Measurements from ENCODE around the gene NFAT5. TPM values are rescaled to one million over a fixed set of nuclear protein-coding genes. Genes with fewer than 3 reads are reported as not detected.
"Not testable (repeated sequence)": the region's sequence is repeated elsewhere in the genome, so short reads cannot be mapped to it uniquely, and the experiment has no call there.

NFAT5 gene
- total RNA-seq, 1 donor from 2014 or later, result 10.0 TPM

DNA sequence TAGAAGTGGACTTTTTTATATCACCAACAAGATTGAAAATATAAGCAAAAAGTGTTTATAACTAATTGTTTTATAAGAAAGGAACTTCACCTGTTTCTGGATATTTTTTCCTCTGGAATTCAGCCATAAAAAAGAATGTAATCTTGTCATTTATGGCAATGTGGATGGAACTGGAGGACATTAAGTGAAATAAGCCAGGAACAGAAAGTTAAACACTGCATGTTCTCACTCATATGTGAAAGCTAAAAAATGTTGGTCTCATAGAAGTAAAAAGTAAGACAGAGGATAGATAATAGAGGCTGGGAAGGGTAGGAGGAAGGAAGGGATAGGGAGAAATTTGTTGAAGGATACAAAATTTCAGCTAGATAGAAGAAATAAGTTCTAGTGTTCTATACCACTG lies 67.6 kb downstream of the NFAT5 start:
- ATAC-seq (no peak), DNase-seq (ENCODE audit: low spot score) (no peak)

GRCh38 chr16:69636563-69637146 lies 70.9 kb downstream of the NFAT5 start:
- DNase-seq (ENCODE audit: low spot score); ATAC-seq: not testable (repeated sequence)

- ATAC-seq; DNase-seq (ENCODE audit: low spot score): not testable (repeated sequence)
Measured at GRCh38 chr16:69637206-69637865, 71.6 kb downstream of the NFAT5 start.

GRCh38 chr16:69643997-69644396 lies 78.2 kb downstream of the NFAT5 start:
- not testable (repeated sequence) for DNase-seq (ENCODE audit: low spot score); ATAC-seq

DNA sequence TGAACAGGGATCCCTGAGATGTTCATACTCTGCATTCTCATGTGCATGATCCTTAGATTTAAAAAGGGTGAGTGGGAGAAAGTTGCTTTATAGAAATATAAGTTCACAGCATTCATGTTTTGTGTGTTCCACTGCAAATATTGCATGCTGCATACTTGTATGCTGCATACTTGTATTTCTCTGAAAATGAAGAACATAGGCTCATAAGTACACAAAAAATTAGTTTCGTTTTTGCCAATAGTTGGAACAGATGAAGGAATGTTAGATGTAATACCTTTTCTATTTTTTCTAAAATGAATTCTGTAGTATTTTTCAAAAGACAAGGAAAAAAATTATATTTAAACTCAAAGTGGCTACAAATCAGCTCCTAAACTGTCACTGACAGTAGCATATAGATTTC lies 79.0 kb downstream of the NFAT5 start:
- DNase-seq (ENCODE audit: low spot score), result no peak
- ATAC-seq, result peak; percentile 59

DNA sequence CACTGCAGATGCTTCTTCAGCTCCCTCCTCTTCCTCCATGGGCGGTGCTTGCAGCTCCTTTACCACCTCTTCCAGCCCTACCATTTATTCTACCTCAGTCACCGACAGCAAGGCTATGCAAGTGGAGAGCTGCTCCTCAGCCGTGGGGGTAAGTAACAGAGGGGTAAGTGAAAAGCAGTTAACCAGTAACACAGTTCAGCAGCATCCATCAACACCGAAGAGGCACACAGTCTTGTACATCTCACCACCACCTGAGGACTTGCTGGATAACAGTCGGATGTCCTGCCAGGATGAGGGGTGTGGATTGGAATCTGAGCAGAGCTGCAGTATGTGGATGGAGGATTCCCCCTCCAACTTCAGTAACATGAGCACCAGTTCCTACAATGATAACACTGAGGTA lies 81.3 kb downstream of the NFAT5 start:
- ATAC-seq (no peak), DNase-seq (ENCODE audit: low spot score) (no peak)

- ATAC-seq (no peak), DNase-seq (ENCODE audit: low spot score) (no peak)
Measured at GRCh38 chr16:69651217-69651616, 85.5 kb downstream of the NFAT5 start.

- ATAC-seq (no peak), DNase-seq (ENCODE audit: low spot score) (no peak)
Measured at GRCh38 chr16:69654280-69654931, 88.6 kb downstream of the NFAT5 start.

GRCh38 chr16:69660166-69660565 lies 94.4 kb downstream of the NFAT5 start:
- ATAC-seq (no peak), DNase-seq (ENCODE audit: low spot score) (no peak)

- ATAC-seq, result no peak
- DNase-seq (ENCODE audit: low spot score), result no peak
Measured at GRCh38 chr16:69662901-69663300, 97.1 kb downstream of the NFAT5 start.

DNA sequence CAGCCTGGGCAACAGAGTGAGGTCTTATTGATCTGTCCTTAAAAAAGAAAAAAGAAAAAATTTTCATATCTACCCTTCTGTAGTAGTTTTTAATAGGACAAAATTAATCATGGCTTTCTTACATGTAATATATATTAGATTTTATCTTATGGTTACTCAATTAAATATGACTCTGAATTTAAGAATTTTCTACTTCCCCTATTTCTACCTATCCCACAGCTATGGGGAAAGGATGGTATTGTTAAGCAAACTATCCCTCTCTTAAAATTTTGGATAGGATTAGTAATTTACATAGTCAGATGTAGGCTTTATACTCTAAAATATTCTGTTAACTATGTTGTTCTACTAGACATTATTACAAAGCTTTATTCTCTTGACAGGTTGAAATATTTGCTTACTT lies 98.1 kb downstream of the NFAT5 start:
- DNase-seq (ENCODE audit: low spot score) (no peak), ATAC-seq (no peak)

- no peak for DNase-seq (ENCODE audit: low spot score)
- peak; percentile 88 for ATAC-seq
Measured at GRCh38 chr16:69669577-69669976, 103.8 kb downstream of the NFAT5 start.

- DNase-seq (ENCODE audit: low spot score), result no peak
- no peak for ATAC-seq
Measured at GRCh38 chr16:69672315-69672997, 106.7 kb downstream of the NFAT5 start.

GRCh38 chr16:69672998-69673713 lies 107.4 kb downstream of the NFAT5 start:
- no peak for ATAC-seq
- DNase-seq (ENCODE audit: low spot score), result no peak

GRCh38 chr16:69680358-69680757 lies 114.6 kb downstream of the NFAT5 start:
- ATAC-seq (no peak), DNase-seq (ENCODE audit: low spot score) (no peak)

DNA sequence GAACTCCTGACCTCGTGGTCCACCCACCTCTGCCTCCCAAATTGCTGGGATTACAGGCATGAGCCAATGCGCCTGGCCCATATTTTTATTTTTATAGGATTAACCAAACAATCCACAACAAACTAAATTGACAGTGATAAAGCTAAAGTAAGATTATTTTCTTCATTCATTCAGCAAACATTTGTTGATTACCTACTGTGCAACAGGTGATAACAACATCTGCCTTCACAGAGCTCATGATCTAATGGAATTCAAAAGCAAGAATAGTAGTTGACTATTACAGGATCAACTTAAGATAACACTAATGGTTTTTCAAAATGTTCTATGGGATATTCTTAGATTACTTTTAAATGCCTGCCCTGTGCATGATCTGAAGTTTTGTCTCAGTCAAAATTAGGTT lies 122.8 kb downstream of the NFAT5 start:
- DNase-seq (ENCODE audit: low spot score), result no peak
- no peak for ATAC-seq

- ATAC-seq (no peak), DNase-seq (ENCODE audit: low spot score) (no peak)
Measured at GRCh38 chr16:69691980-69692911, 126.5 kb downstream of the NFAT5 start.

DNA sequence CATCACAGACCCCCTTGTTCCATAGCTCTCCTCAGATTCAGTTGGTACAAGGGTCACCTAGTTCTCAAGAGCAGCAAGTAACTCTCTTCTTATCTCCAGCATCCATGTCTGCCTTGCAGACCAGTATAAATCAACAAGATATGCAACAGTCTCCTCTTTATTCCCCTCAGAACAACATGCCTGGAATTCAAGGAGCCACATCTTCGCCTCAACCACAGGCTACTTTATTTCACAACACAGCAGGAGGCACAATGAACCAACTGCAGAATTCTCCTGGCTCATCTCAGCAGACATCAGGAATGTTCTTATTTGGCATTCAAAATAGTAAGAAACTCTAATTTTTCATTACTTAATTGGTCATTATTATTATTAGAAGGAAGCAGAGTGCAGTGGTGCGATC lies 128.2 kb downstream of the NFAT5 start:
- no peak for ATAC-seq
- DNase-seq (ENCODE audit: low spot score), result no peak

DNA sequence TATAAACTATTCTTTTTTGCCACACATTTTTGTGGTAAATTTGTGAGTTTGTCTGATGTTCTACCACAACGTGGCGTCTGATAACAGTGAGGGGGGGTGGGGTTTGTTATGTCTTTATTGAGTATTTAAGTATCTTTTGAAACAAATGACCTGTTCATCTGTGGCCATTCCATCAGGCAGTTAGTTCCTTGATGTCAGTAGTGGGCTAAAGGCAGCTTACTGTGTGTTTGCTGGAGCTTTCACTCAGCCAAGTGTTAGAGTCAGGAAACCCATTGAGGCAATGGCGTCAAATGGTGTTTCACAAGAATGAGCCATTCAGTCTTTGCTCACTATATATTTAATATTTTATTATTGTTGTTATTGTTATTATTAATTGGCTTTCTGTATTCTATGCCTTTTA lies 132.6 kb downstream of the NFAT5 start:
- ATAC-seq, result no peak

GRCh38 chr16:69699915-69700314 lies 134.1 kb downstream of the NFAT5 start:
- ATAC-seq (no peak), DNase-seq (ENCODE audit: low spot score) (no peak)

More for the DNA sequence above, 132.6 kb downstream of the NFAT5 start:
- no peak for DNase-seq (ENCODE audit: low spot score)
